GM21515 (cell line): Measurements from ENCODE around the gene FRRS1.
"Not testable (repeated sequence)": the region's sequence is repeated elsewhere in the genome, so short reads cannot be mapped to it uniquely, and the experiment has no call there.

Source experiments
- ATAC-seq: cut with Tn5 transposase; IDR thresholded peaks from one replicate; pipeline ENCODE4 v1.9.1; 2021; ENCODE audit not compliant: unreplicated experiment

FRRS1 gene

GRCh38 chr1:99764909-99765308 is 1.5 kb downstream of the FRRS1 start:
- no peak for ATAC-seq

- no peak for ATAC-seq
These were observed 2.0 kb downstream of the FRRS1 start for GRCh38 chr1:99764439-99764838.

GRCh38 chr1:99763956-99764355 is 2.5 kb downstream of the FRRS1 start:
- ATAC-seq, result no peak

GRCh38 chr1:99761774-99762173 is 4.7 kb downstream of the FRRS1 start:
- ATAC-seq, result no peak

GRCh38 chr1:99759518-99760160 is 6.8 kb downstream of the FRRS1 start:
- no peak for ATAC-seq

GRCh38 chr1:99758686-99759517 is 7.5 kb downstream of the FRRS1 start:
- not testable (repeated sequence) for ATAC-seq

GRCh38 chr1:99758073-99758511 is 8.3 kb downstream of the FRRS1 start:
- ATAC-seq, result peak; percentile 76

GRCh38 chr1:99756598-99756997 is 9.8 kb downstream of the FRRS1 start:
- ATAC-seq, result no peak

- ATAC-seq, result no peak
These were observed 10.8 kb downstream of the FRRS1 start for GRCh38 chr1:99755664-99756063.

GRCh38 chr1:99754697-99755096 is 11.7 kb downstream of the FRRS1 start:
- ATAC-seq, result no peak

- no peak for ATAC-seq
These were observed 12.3 kb downstream of the FRRS1 start for GRCh38 chr1:99754055-99754626.

- ATAC-seq, result peak; percentile 75
These were observed 14.4 kb downstream of the FRRS1 start for GRCh38 chr1:99751877-99752504.

- peak; percentile 66 for ATAC-seq
These were observed 16.7 kb downstream of the FRRS1 start for GRCh38 chr1:99749504-99750347.

GRCh38 chr1:99748419-99748818 is 18.0 kb downstream of the FRRS1 start:
- ATAC-seq, result no peak

- no peak for ATAC-seq
These were observed 20.8 kb downstream of the FRRS1 start for GRCh38 chr1:99745684-99746083.

- ATAC-seq, result no peak
These were observed 21.4 kb downstream of the FRRS1 start for GRCh38 chr1:99745061-99745460.

GRCh38 chr1:99740141-99740540 is 26.3 kb downstream of the FRRS1 start:
- no peak for ATAC-seq

- no peak for ATAC-seq
These were observed 27.5 kb downstream of the FRRS1 start for GRCh38 chr1:99738858-99739465.

GRCh38 chr1:99737016-99737415 is 29.4 kb downstream of the FRRS1 start:
- no peak for ATAC-seq

- no peak for ATAC-seq
These were observed 30.6 kb downstream of the FRRS1 start for GRCh38 chr1:99735852-99736251.
